HTR-8/SVneo (cell line): ENCODE measurements around the gene ADPRS.

Source experiments
- DNase-seq: peaks from one replicate; pipeline ENCODE4 v3.0.0; 2011; ENCODE audit warnings: low spot score, mixed read lengths; ENCODE audit not compliant: insufficient read length
- FAIRE-seq: peaks from 2 replicates; lab custom pipeline; 2011; peaks lifted over from hg19 to GRCh38; lab: Jason Lieb, UNC

ADPRS gene

GRCh38 chr1:36086529-36087232 lies 2.0 kb upstream of the ADPRS start:
- no peak for FAIRE-seq

GRCh38 chr1:36087233-36088123 lies 1.2 kb upstream of the ADPRS start:
- FAIRE-seq (no peak), DNase-seq (no peak)

More at GRCh38 chr1:36086529-36087232, 2.0 kb upstream of the ADPRS start:
- DNase-seq, result no peak

- FAIRE-seq, result no peak
These were observed 471 bp upstream of the ADPRS start for GRCh38 chr1:36088265-36088576.

GRCh38 chr1:36089393-36090121 lies 865 bp downstream of the ADPRS start:
- FAIRE-seq (no peak), DNase-seq (no peak)

More at GRCh38 chr1:36088265-36088576, 471 bp upstream of the ADPRS start:
- no peak for DNase-seq

- no peak for DNase-seq
- no peak for FAIRE-seq
These were observed 2.4 kb downstream of the ADPRS start for GRCh38 chr1:36091141-36091540.

GRCh38 chr1:36091698-36092097 lies 3.0 kb downstream of the ADPRS start:
- no peak for FAIRE-seq
- no peak for DNase-seq

- no peak for DNase-seq
- FAIRE-seq, result no peak
These were observed 3.6 kb downstream of the ADPRS start for GRCh38 chr1:36092166-36092797.

GRCh38 chr1:36092798-36093185 lies 4.1 kb downstream of the ADPRS start:
- FAIRE-seq (no peak), DNase-seq (no peak)

GRCh38 chr1:36093226-36093625 lies 4.5 kb downstream of the ADPRS start:
- no peak for FAIRE-seq
- no peak for DNase-seq

GRCh38 chr1:36093929-36094328 lies 5.2 kb downstream of the ADPRS start:
- FAIRE-seq (no peak), DNase-seq (no peak)

- FAIRE-seq (no peak), DNase-seq (no peak)
These were observed 5.9 kb downstream of the ADPRS start for GRCh38 chr1:36094621-36095061.

GRCh38 chr1:36095760-36096405 lies 7.2 kb downstream of the ADPRS start:
- DNase-seq, result no peak
- FAIRE-seq, result no peak

GRCh38 chr1:36096500-36097432 lies 8.1 kb downstream of the ADPRS start:
- FAIRE-seq (no peak), DNase-seq (no peak)

GRCh38 chr1:36097693-36098585 lies 9.2 kb downstream of the ADPRS start:
- FAIRE-seq, result peak; percentile 13
- DNase-seq, result no peak

- DNase-seq (no peak), FAIRE-seq (no peak)
These were observed 10.1 kb downstream of the ADPRS start for GRCh38 chr1:36098650-36099365.

GRCh38 chr1:36099681-36100341 lies 11.1 kb downstream of the ADPRS start:
- FAIRE-seq (peak; percentile 83), DNase-seq (peak; percentile 79)

GRCh38 chr1:36100376-36100775 lies 11.7 kb downstream of the ADPRS start:
- DNase-seq (no peak), FAIRE-seq (no peak)
